T-helper 2 cell treated with Interferon-gamma antibody and Interleukin-4, amounts not matched to agents 5 μg/mL and 100 μg/mL, for 36 hours (primary cell): ENCODE data around the gene GGNBP2.
"Not testable (repeated sequence)": the region's sequence is repeated elsewhere in the genome, so short reads cannot be mapped to it uniquely, and the experiment has no call there.

Experiments used
- DNase-seq: peaks from one replicate; pipeline ENCODE4 v3.0.0; 2021; ENCODE audit warnings: low spot score
- H3K27ac Mint-ChIP-seq: one replicate; pipeline ENCODE4 v1.8.0; 2021; ENCODE audit warnings: mild to moderate bottlenecking, mixed read lengths
- H3K27me3 Mint-ChIP-seq: one replicate; pipeline ENCODE4 v1.8.0; 2021; ENCODE audit warnings: low read depth, mixed read lengths
- H3K36me3 Mint-ChIP-seq: one replicate; pipeline ENCODE4 v1.8.0; 2021; ENCODE audit warnings: low read depth, mixed read lengths
- H3K4me1 Mint-ChIP-seq: one replicate; pipeline ENCODE4 v1.8.0; 2021; ENCODE audit warnings: low read depth, mixed read lengths
- H3K4me3 Mint-ChIP-seq: one replicate; pipeline ENCODE4 v1.8.0; 2022; ENCODE audit warnings: mild to moderate bottlenecking, moderate library complexity, mixed read lengths
- H3K9me3 Mint-ChIP-seq: one replicate; pipeline ENCODE4 v1.8.0; 2021; ENCODE audit warnings: mixed read lengths

GGNBP2 gene

GRCh38 chr17:36507266-36507665 lies 37.5 kb upstream of the GGNBP2 start:
- no peaks in the 10 kb centered on the region for H3K4me1 Mint-ChIP-seq
- H3K36me3 Mint-ChIP-seq = peaks cover 48% of the 10 kb centered on the region
- H3K9me3 Mint-ChIP-seq = no peaks in the 10 kb centered on the region
- H3K27ac Mint-ChIP-seq = no peak overlapping the region
- no peaks in the 10 kb centered on the region for H3K27me3 Mint-ChIP-seq
- no peak for DNase-seq
- H3K4me3 Mint-ChIP-seq = no peak overlapping the region

- not testable (repeated sequence) for H3K4me1 Mint-ChIP-seq, H3K4me3 Mint-ChIP-seq, H3K27ac Mint-ChIP-seq, H3K27me3 Mint-ChIP-seq, DNase-seq, H3K9me3 Mint-ChIP-seq
- H3K36me3 Mint-ChIP-seq = peaks cover 49% of the 10 kb centered on the region
These were observed 36.3 kb upstream of the GGNBP2 start for GRCh38 chr17:36508439-36508838.

DNA sequence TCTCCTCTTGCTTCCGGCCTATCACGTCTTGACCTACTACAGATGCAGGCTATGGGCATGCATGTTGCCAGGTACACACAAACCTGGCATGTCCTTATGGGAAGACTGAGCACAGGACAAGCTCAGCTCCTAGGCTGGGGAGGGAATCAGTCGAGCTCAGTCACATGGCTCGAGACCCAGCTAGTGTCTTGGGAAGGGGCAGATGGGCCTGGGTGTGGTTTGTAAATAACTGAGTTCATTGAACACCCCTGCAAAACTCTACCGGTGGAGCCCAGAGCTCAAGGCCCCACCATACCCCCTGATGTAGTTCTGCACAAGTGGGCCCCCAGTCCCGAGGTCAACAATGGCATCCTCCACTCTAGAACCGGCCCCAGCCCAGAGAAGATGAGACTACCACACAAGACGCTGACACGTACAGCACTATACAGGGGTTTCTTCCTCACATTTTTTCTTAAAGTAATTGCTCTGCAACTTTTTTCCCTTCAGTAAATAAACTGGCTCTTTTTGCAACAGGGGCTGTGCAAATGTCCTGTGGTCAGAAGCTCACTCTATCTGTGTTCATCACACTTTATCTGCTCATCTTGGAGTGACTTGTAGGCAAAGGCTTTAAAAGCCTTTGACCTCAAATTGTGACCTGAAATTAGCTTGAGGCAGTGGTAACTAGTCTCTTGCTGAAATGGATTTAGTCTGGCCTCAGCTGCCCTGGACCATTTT lies 35.3 kb upstream of the GGNBP2 start:
- no peaks in the 10 kb centered on the region for H3K27me3 Mint-ChIP-seq
- no peaks in the 10 kb centered on the region for H3K9me3 Mint-ChIP-seq
- no peaks in the 10 kb centered on the region for H3K4me1 Mint-ChIP-seq
- no peak overlapping the region for H3K27ac Mint-ChIP-seq
- H3K36me3 Mint-ChIP-seq = peaks cover 42% of the 10 kb centered on the region
- no peak for DNase-seq
- no peak overlapping the region for H3K4me3 Mint-ChIP-seq

DNA sequence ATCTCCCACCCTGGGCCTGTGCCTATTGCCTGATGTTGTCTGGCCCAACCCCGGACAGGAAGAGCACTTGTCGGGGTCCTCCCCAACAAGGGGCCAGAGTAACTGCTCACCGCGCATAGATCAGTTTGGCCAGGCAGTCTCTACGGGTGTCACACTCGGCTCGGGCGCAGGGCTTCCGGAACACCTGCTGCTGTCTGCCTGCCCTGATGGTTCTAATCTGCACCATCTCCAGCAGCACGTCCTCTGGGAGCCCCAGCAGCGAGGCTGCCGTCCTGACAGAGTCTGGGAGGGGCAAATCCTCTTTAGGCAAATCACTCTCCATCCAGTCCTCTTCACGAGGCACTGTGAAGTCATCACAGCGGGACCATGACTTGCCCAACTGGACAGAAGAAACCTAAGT lies 34.1 kb upstream of the GGNBP2 start:
- Mint-ChIP-seq H3K27ac (no peak overlapping the region), H3K27me3 (no peaks in the 10 kb centered on the region), H3K9me3 (no peaks in the 10 kb centered on the region), H3K36me3 (peaks cover 39% of the 10 kb centered on the region), H3K4me3 (no peak overlapping the region), H3K4me1 (no peaks in the 10 kb centered on the region)
- no peak for DNase-seq

GRCh38 chr17:36511216-36511615 lies 33.5 kb upstream of the GGNBP2 start:
- H3K9me3 Mint-ChIP-seq = no peaks in the 10 kb centered on the region
- no peaks in the 10 kb centered on the region for H3K4me1 Mint-ChIP-seq
- H3K27me3 Mint-ChIP-seq = no peaks in the 10 kb centered on the region
- H3K27ac Mint-ChIP-seq = no peak overlapping the region
- H3K4me3 Mint-ChIP-seq = no peak overlapping the region
- H3K36me3 Mint-ChIP-seq = peaks cover 38% of the 10 kb centered on the region
- DNase-seq = no peak

DNA sequence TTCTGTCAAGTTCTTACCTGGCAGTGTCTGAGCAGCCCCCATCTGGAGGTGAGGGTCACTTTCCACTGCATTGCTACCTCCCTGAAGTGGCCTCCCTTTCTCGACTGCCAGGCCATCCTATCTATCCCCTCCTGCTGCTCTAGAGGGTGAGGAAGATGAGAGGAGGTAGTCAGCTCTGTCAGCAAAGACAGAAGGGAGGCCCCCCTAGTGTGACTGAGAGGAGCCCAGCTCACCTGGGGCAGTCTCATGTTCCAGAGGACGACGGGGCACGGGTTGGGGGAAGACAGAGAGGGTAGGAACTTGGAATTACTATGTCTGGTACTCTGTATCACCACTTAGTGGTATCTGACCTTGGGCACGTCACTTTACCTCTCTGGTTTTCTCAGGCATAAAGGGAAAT lies 32.1 kb upstream of the GGNBP2 start:
- no peak for DNase-seq
- no peaks in the 10 kb centered on the region for H3K27me3 Mint-ChIP-seq
- H3K4me1 Mint-ChIP-seq = no peaks in the 10 kb centered on the region
- no peak overlapping the region for H3K4me3 Mint-ChIP-seq
- H3K9me3 Mint-ChIP-seq = no peaks in the 10 kb centered on the region
- H3K27ac Mint-ChIP-seq = no peak overlapping the region
- H3K36me3 Mint-ChIP-seq = peaks cover 34% of the 10 kb centered on the region

- DNase-seq = no peak
- Mint-ChIP-seq H3K27me3 (no peaks in the 10 kb centered on the region), H3K9me3 (no peaks in the 10 kb centered on the region), H3K36me3 (peaks cover 41% of the 10 kb centered on the region), H3K4me1 (peaks cover 1% of the 10 kb centered on the region), H3K4me3 (no peak overlapping the region), H3K27ac (no peak overlapping the region)
These were observed 29.9 kb upstream of the GGNBP2 start for GRCh38 chr17:36514856-36515255.

DNA sequence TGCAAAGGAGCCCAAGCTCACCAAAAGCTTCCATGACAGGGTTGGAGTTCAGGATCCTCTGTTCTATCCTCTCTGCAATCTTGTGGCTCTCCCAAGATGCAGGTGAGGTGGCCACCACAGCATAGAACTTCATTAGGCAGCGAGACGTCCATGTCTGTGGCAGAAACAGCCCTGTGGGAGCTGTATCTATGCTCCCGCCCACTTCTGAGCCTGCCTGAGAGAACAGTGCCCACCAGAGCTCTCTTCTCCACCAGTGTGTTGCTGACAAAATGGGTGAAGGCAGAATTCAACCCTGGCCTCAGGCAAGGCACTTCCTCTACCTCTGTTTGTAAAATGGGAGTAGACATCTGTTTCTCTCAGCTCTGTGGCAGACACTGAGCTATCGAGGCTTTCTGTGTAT lies 28.9 kb upstream of the GGNBP2 start:
- Mint-ChIP-seq H3K36me3 (peaks cover 44% of the 10 kb centered on the region), H3K4me3 (no peak overlapping the region), H3K9me3 (no peaks in the 10 kb centered on the region), H3K27ac (no peak overlapping the region), H3K27me3 (no peaks in the 10 kb centered on the region), H3K4me1 (peaks cover 5% of the 10 kb centered on the region)
- DNase-seq = no peak

DNA sequence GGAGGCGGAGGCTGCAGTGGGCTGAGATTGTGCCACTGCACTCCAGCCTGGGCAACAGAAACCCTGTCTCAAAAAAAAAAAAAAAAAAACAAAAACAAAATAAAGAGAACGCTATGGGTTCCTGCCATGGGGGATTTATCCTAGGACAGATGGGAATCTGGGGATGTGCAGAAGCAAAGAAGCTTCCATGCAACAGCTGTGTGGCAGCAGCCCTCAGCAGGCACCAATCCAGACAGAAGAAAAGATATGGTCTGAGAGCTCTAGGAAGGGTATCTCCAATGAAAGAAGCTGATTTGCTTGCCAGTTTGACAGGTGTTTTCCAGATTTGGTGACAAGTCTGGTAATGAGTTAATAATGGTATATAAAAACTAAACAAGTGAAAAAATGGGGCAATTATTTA lies 21.6 kb upstream of the GGNBP2 start:
- no peak overlapping the region for H3K27ac Mint-ChIP-seq
- H3K4me3 Mint-ChIP-seq = no peak overlapping the region
- DNase-seq = no peak
- H3K9me3 Mint-ChIP-seq = no peaks in the 10 kb centered on the region
- no peaks in the 10 kb centered on the region for H3K27me3 Mint-ChIP-seq
- H3K36me3 Mint-ChIP-seq = peaks cover 59% of the 10 kb centered on the region
- peaks cover 18% of the 10 kb centered on the region for H3K4me1 Mint-ChIP-seq

DNA sequence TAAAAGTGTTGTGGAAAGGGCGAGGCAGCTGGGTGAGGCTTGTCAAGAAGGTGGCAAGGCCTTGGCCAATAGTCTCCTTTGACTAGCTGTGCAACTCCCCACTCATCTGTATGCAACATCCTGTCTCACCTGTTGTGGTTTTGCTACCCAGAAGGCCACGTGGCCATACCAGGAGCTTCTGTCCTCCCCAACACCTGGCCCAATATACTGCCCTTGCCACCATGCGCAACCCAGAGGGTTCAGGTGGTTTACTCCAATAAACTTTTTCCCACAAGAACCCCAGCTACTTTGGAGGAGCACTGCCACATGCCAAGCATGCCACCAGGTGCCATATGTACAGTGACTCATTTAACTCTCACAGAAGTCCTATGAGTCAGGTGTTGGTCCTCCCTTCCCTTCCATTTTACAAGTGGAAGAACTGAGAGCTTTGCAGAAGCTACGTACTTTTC lies 20.3 kb upstream of the GGNBP2 start:
- Mint-ChIP-seq H3K27ac (no peak overlapping the region), H3K36me3 (peaks cover 50% of the 10 kb centered on the region), H3K9me3 (no peaks in the 10 kb centered on the region), H3K4me3 (no peak overlapping the region), H3K27me3 (no peaks in the 10 kb centered on the region), H3K4me1 (peaks cover 18% of the 10 kb centered on the region)
- no peak for DNase-seq

DNA sequence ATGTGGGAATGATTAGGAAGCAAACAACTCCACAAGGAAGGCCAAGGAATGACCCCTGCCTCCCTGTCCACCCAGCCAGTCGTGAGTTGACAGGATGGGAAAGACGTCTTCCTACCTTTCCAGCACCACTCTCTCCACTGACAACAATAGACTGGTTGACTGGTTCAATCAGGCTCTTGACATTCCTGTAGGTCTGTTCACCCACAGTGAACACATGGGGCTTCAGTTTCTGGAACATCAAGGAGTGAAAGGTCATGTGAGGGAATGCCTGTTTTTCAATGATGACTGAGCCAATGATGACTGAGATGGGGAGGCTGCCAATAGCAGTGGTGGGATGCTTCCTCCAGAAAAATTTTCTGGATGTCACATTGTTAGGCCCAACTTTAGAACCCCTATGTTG lies 19.6 kb upstream of the GGNBP2 start:
- Mint-ChIP-seq H3K27ac (no peak overlapping the region), H3K36me3 (peaks cover 46% of the 10 kb centered on the region)

DNA sequence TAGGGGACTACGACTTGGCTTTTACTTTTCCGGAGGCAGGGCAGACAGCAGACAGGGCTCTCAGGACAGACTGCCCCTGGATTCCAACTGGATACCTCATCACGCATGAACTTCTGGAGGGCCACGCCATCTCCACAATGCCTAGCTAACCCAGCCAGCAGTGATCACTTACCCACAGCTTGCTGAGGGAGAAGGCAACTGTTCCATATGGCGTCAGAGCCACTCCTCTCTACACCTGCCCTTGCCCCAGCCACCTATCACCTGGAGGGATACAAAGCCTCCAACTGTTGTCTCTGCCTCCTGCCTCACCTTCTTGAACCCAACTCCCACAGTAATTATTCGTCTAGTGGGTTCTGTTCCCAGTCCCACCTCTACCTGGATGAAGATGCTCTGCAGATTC lies 18.8 kb upstream of the GGNBP2 start:
- no peak overlapping the region for H3K4me3 Mint-ChIP-seq
- DNase-seq = no peak
- H3K4me1 Mint-ChIP-seq = peaks cover 13% of the 10 kb centered on the region
- peaks cover 40% of the 10 kb centered on the region for H3K36me3 Mint-ChIP-seq
- no peaks in the 10 kb centered on the region for H3K9me3 Mint-ChIP-seq
- no peak overlapping the region for H3K27ac Mint-ChIP-seq
- no peaks in the 10 kb centered on the region for H3K27me3 Mint-ChIP-seq

More for the DNA sequence above, 19.6 kb upstream of the GGNBP2 start:
- Mint-ChIP-seq H3K4me1 (peaks cover 16% of the 10 kb centered on the region), H3K27me3 (no peaks in the 10 kb centered on the region), H3K9me3 (no peaks in the 10 kb centered on the region), H3K4me3 (no peak overlapping the region)
- DNase-seq = no peak

GRCh38 chr17:36527621-36528250 lies 17.0 kb upstream of the GGNBP2 start:
- Mint-ChIP-seq H3K36me3 (peaks cover 43% of the 10 kb centered on the region), H3K9me3 (no peaks in the 10 kb centered on the region), H3K4me3 (no peak overlapping the region), H3K27me3 (no peaks in the 10 kb centered on the region), H3K4me1 (peaks cover 19% of the 10 kb centered on the region), H3K27ac (no peak overlapping the region)
- DNase-seq = no peak

- Mint-ChIP-seq H3K27ac (no peak overlapping the region), H3K36me3 (peaks cover 51% of the 10 kb centered on the region), H3K27me3 (no peaks in the 10 kb centered on the region), H3K4me1 (peaks cover 27% of the 10 kb centered on the region), H3K4me3 (no peak overlapping the region), H3K9me3 (no peaks in the 10 kb centered on the region)
- no peak for DNase-seq
These were observed 15.6 kb upstream of the GGNBP2 start for GRCh38 chr17:36529121-36529520.
